Mesenchymal stem cell (in vitro differentiated cells and primary cell): Measurements from ENCODE around the gene NPTN.
A peak's percentile ranks its signal among the peaks of the same experiment; 100 is the strongest.

Source experiments
- DNase-seq: peaks from one replicate; pipeline ENCODE4 v3.0.0-alpha.2; 2013
- H2AFZ ChIP-seq: one replicate; pipeline ENCODE4 v1.6.1; 2013; ENCODE audit warnings: low read depth, mild to moderate bottlenecking, control low read depth, inconsistent platforms, low read length, moderate library complexity
- H2AK5ac ChIP-seq: 2 replicates; pipeline ENCODE4 v1.6.1; 2013; ENCODE audit warnings: low read length, moderate library complexity, mild to moderate bottlenecking, inconsistent platforms; ENCODE audit not compliant: severe bottlenecking
- H2BK120ac ChIP-seq: one replicate; pipeline ENCODE4 v1.6.1; 2013; ENCODE audit warnings: low read depth, mild to moderate bottlenecking, inconsistent platforms, low read length, moderate library complexity
- H2BK12ac ChIP-seq, 2 experiments: one replicate each; pipeline ENCODE4 v1.6.1; 2013; ENCODE audit warnings: inconsistent platforms in 2 of 2, low read length in 2 of 2, mild to moderate bottlenecking in 2 of 2, moderate library complexity in 2 of 2, control low read depth in 1 of 2
- H2BK15ac ChIP-seq: one replicate; pipeline ENCODE4 v1.6.1; 2013; ENCODE audit warnings: mild to moderate bottlenecking, low read depth, inconsistent platforms; ENCODE audit not compliant: poor library complexity, severe bottlenecking
- H2BK5ac ChIP-seq: 2 replicates; pipeline ENCODE4 v1.6.1; 2013; ENCODE audit warnings: low read depth, mild to moderate bottlenecking, low read length, control low read depth, inconsistent platforms; ENCODE audit not compliant: poor library complexity, severe bottlenecking
- H3K14ac ChIP-seq, 2 experiments: one replicate each; pipeline ENCODE4 v1.6.1; 2013; ENCODE audit warnings: inconsistent platforms in 2 of 2, low read length in 2 of 2, control low read depth in 1 of 2, mild to moderate bottlenecking in 1 of 2, moderate library complexity in 1 of 2
- H3K18ac ChIP-seq, 2 experiments: one replicate each; pipeline ENCODE4 v1.6.1; 2013; ENCODE audit warnings: inconsistent platforms in 2 of 2, low read length in 2 of 2, control low read depth in 1 of 2, low read depth in 1 of 2, mild to moderate bottlenecking in 1 of 2
- H3K23ac ChIP-seq, 2 experiments: one replicate each; pipeline ENCODE4 v1.6.1; 2013; ENCODE audit warnings: inconsistent platforms in 2 of 2, low read length in 2 of 2, mild to moderate bottlenecking in 2 of 2, moderate library complexity in 2 of 2, control low read depth in 1 of 2
- H3K27ac ChIP-seq: 2 replicates; pipeline ENCODE4 v1.5.1; 2013; ENCODE audit warnings: mild to moderate bottlenecking, moderate library complexity, low read length, control low read depth, inconsistent platforms; ENCODE audit not compliant: poor library complexity, severe bottlenecking
- H3K27me3 ChIP-seq, 2 experiments: 2 replicates each; pipeline versions ENCODE4 v1.6.1 to v1.7.0; 2013; ENCODE audit warnings: low read length in 2 of 2, mild to moderate bottlenecking in 2 of 2, moderate library complexity in 2 of 2, control low read depth in 1 of 2, inconsistent platforms in 1 of 2; ENCODE audit not compliant: control insufficient read depth in 1 of 2, insufficient read depth in 1 of 2
- H3K36me3 ChIP-seq, 2 experiments: 2 replicates each; pipeline versions ENCODE4 v1.6.1 to v1.7.0; 2013; ENCODE audit warnings: low read length in 2 of 2, control low read depth in 1 of 2, inconsistent platforms in 1 of 2, low read depth in 1 of 2, mild to moderate bottlenecking in 1 of 2; ENCODE audit not compliant: insufficient read depth in 2 of 2, control insufficient read depth in 1 of 2
- H3K4ac ChIP-seq, 2 experiments: one replicate each; pipeline ENCODE4 v1.6.1; 2013; ENCODE audit warnings: inconsistent platforms in 2 of 2, low read length in 2 of 2, mild to moderate bottlenecking in 2 of 2, moderate library complexity in 2 of 2, control low read depth in 1 of 2, low read depth in 1 of 2
- H3K4me1 ChIP-seq: 2 replicates; pipeline ENCODE4 v1.6.1; 2013; ENCODE audit warnings: low read depth, low read length, control low read depth; ENCODE audit not compliant: control insufficient read depth, insufficient read depth
- H3K4me2 ChIP-seq: 2 replicates; pipeline ENCODE4 v1.6.1; 2013; ENCODE audit warnings: low read length, mild to moderate bottlenecking, inconsistent platforms; ENCODE audit not compliant: poor library complexity, severe bottlenecking
- H3K4me3 ChIP-seq, 2 experiments: 2 replicates each; pipeline versions ENCODE4 v1.5.1 to v1.7.0; 2013; ENCODE audit warnings: low read length in 2 of 2, mild to moderate bottlenecking in 2 of 2, control low read depth in 1 of 2, low read depth in 1 of 2; ENCODE audit not compliant: insufficient read depth in 1 of 2
- H3K79me1 ChIP-seq: replicated peaks from 2 replicates; pipeline ENCODE4 v1.6.1; 2013; ENCODE audit warnings: mild to moderate bottlenecking, control low read depth, low read length, inconsistent platforms; ENCODE audit not compliant: poor library complexity, severe bottlenecking
- H3K9ac ChIP-seq: 2 replicates; pipeline ENCODE4 v1.7.0; 2013; ENCODE audit warnings: mild to moderate bottlenecking, low read length, moderate library complexity
- H3K9me3 ChIP-seq: 2 replicates; pipeline ENCODE4 v1.7.0; 2013; ENCODE audit warnings: mild to moderate bottlenecking, low read length; ENCODE audit not compliant: control insufficient read depth
- H4K8ac ChIP-seq: one replicate; pipeline ENCODE4 v1.6.1; 2013; ENCODE audit warnings: inconsistent platforms, mild to moderate bottlenecking, low read length, moderate library complexity
- H4K91ac ChIP-seq: one replicate; pipeline ENCODE4 v1.6.1; 2013; ENCODE audit warnings: mild to moderate bottlenecking, low read length, inconsistent platforms
- WGBS: methylation state at CpG from one replicate; pipeline ENCODE4 v1.1.7; 2013; ENCODE audit warnings: mixed read lengths; 5-methylcytosine and 5-hydroxymethylcytosine counted together

NPTN gene

GRCh38 chr15:73564255-73564654 lies 68.9 kb downstream of the NPTN start:
- H3K4me3 ChIP-seq, result no peak overlapping the region
- no peak overlapping the region for H2BK120ac ChIP-seq
- 49% methylated on average over 6 of the region's 6 CpGs for WGBS

GRCh38 chr15:73560501-73561117 lies 72.6 kb downstream of the NPTN start:
- H3K23ac ChIP-seq, result no peak overlapping the region
- H3K4me1 ChIP-seq, result peaks cover 3% of the 10 kb centered on the region
- no peak overlapping the region for H4K91ac ChIP-seq
- peak overlapping the region; percentile 25 for H3K9ac ChIP-seq
- H2BK120ac ChIP-seq, result no peak overlapping the region
- H3K36me3 ChIP-seq, result peaks cover 20 to 84% of the 10 kb centered on the region in 2 experiments
- H3K4ac ChIP-seq, result no peak overlapping the region
- H3K27ac ChIP-seq, result no peak overlapping the region
- H2AFZ ChIP-seq, result no peak overlapping the region
- WGBS, result 100% methylated on average over 2 of the region's 2 CpGs
- H3K79me1 ChIP-seq, result peaks cover 12% of the 10 kb centered on the region
- H2BK15ac ChIP-seq, result no peak overlapping the region
- H3K27me3 ChIP-seq, result no peaks in the 10 kb centered on the region
- H3K4me3 ChIP-seq, result no peak overlapping the region
- H3K18ac ChIP-seq, result no peak overlapping the region
- no peak overlapping the region for H2BK5ac ChIP-seq
- peak; percentile 83 for DNase-seq
- no peak overlapping the region for H3K4me2 ChIP-seq
- no peak overlapping the region for H2AK5ac ChIP-seq
- no peak overlapping the region for H3K14ac ChIP-seq
- H4K8ac ChIP-seq, result no peak overlapping the region
- H2BK12ac ChIP-seq, result no peak overlapping the region
- no peaks in the 10 kb centered on the region for H3K9me3 ChIP-seq

More at GRCh38 chr15:73564255-73564654, 68.9 kb downstream of the NPTN start:
- Histone ChIP-seq H4K8ac (no peak overlapping the region), H3K23ac (no peak overlapping the region), H3K9ac (no peak overlapping the region), H3K4me1 (peaks cover 6% of the 10 kb centered on the region), H3K36me3 (peaks cover 22 to 87% of the 10 kb centered on the region in 2 experiments), H3K79me1 (peaks cover 18% of the 10 kb centered on the region), H2AK5ac (no peak overlapping the region), H3K27me3 (no peaks in the 10 kb centered on the region), H3K4me2 (no peak overlapping the region), H3K4ac (no peak overlapping the region), H3K9me3 (no peaks in the 10 kb centered on the region), H2BK15ac (no peak overlapping the region), H2AFZ (no peak overlapping the region), H2BK5ac (no peak overlapping the region), H3K27ac (no peak overlapping the region), H2BK12ac (no peak overlapping the region), H3K18ac (no peak overlapping the region), H4K91ac (no peak overlapping the region), H3K14ac (no peak overlapping the region)
- DNase-seq, result peak; percentile 52

GRCh38 chr15:73558529-73558928 lies 74.7 kb downstream of the NPTN start:
- no peaks in the 10 kb centered on the region for H3K9me3 ChIP-seq
- H3K4ac ChIP-seq, result no peak overlapping the region
- no peak overlapping the region for H2BK5ac ChIP-seq
- no peak overlapping the region for H2BK12ac ChIP-seq
- H3K4me2 ChIP-seq, result no peak overlapping the region
- no peak for DNase-seq
- no peaks in the 10 kb centered on the region for H3K4me1 ChIP-seq
- no peak overlapping the region for H2BK15ac ChIP-seq
- H4K8ac ChIP-seq, result no peak overlapping the region
- H3K9ac ChIP-seq, result no peak overlapping the region
- no peaks in the 10 kb centered on the region for H3K27me3 ChIP-seq
- H3K4me3 ChIP-seq, result no peak overlapping the region
- no CpG with 5 or more reads among the region's 1 CpG for WGBS
- H3K36me3 ChIP-seq, result peaks cover 25 to 87% of the 10 kb centered on the region in 2 experiments
- no peak overlapping the region for H2AK5ac ChIP-seq
- H3K18ac ChIP-seq, result no peak overlapping the region
- H3K23ac ChIP-seq, result no peak overlapping the region
- H3K14ac ChIP-seq, result no peak overlapping the region
- peaks cover 8% of the 10 kb centered on the region for H3K79me1 ChIP-seq
- H3K27ac ChIP-seq, result no peak overlapping the region
- no peak overlapping the region for H2AFZ ChIP-seq
- no peak overlapping the region for H2BK120ac ChIP-seq
- no peak overlapping the region for H4K91ac ChIP-seq

GRCh38 chr15:73555080-73555479 lies 78.1 kb downstream of the NPTN start:
- H3K4me1 ChIP-seq, result no peaks in the 10 kb centered on the region
- no peak overlapping the region for H2BK12ac ChIP-seq
- no peaks in the 10 kb centered on the region for H3K9me3 ChIP-seq
- no peak for DNase-seq
- H3K4ac ChIP-seq, result no peak overlapping the region
- no peak overlapping the region for H2AK5ac ChIP-seq
- no peak overlapping the region for H3K4me2 ChIP-seq
- H3K79me1 ChIP-seq, result peaks cover 8% of the 10 kb centered on the region
- H3K27ac ChIP-seq, result no peak overlapping the region
- H2BK120ac ChIP-seq, result no peak overlapping the region
- H3K36me3 ChIP-seq, result peaks cover 20 to 60% of the 10 kb centered on the region in 2 experiments
- H4K91ac ChIP-seq, result no peak overlapping the region
- H2BK5ac ChIP-seq, result no peak overlapping the region
- no peak overlapping the region for H3K14ac ChIP-seq
- H3K27me3 ChIP-seq, result no peaks in the 10 kb centered on the region
- no peak overlapping the region for H4K8ac ChIP-seq
- H3K18ac ChIP-seq, result no peak overlapping the region
- no peak overlapping the region for H3K4me3 ChIP-seq
- 95% methylated on average over 4 of the region's 4 CpGs for WGBS
- H2AFZ ChIP-seq, result no peak overlapping the region
- H3K9ac ChIP-seq, result no peak overlapping the region
- H2BK15ac ChIP-seq, result no peak overlapping the region
- H3K23ac ChIP-seq, result no peak overlapping the region
